ENCODE data around the gene SPATA3.

The SPATA3 gene

DNA sequence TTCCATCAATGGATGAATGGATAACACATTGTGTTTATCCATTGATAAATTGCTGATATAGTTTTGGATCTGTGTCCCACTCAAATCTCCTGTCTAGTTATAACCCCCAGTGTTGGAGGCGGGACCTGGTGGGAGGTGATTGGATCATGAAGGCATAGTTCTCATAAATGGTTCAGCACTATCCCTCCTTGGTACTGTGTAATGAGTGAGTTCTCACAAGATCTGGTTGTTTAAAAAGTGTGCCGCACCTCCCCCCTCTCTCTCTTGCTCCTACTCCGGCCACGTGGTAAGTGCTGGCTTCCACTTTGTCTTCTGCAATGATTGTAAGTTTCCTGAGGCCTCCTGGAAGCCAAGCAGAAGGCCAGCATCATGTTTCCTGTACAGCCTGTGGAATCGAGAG lies 23.9 kb upstream of the SPATA3 start:
- no peaks in the 10 kb centered on the region for H3K36me3 ChIP-seq (ENCODE audit: control insufficient read depth in 1 of 2, insufficient read depth in 2 of 2, low read length in 2 of 2)
- H3K27me3 ChIP-seq (ENCODE audit: low read depth, low read length): no peaks in the 10 kb centered on the region
- H3K4me3 ChIP-seq (ENCODE audit: low read depth in 1 of 2, low read length in 2 of 2): no peak overlapping the region
- no peaks in the 10 kb centered on the region for H3K9me3 ChIP-seq (ENCODE audit: control insufficient read depth in 1 of 2, low read length in 2 of 2)
- H3K4me1 ChIP-seq (ENCODE audit: control insufficient read depth in 1 of 2, insufficient read depth in 2 of 2, low read length in 2 of 2): peaks cover 0 to 3% of the 10 kb centered on the region in 2 donors
- no peak overlapping the region for H3K27ac ChIP-seq (ENCODE audit: low read length)

DNA sequence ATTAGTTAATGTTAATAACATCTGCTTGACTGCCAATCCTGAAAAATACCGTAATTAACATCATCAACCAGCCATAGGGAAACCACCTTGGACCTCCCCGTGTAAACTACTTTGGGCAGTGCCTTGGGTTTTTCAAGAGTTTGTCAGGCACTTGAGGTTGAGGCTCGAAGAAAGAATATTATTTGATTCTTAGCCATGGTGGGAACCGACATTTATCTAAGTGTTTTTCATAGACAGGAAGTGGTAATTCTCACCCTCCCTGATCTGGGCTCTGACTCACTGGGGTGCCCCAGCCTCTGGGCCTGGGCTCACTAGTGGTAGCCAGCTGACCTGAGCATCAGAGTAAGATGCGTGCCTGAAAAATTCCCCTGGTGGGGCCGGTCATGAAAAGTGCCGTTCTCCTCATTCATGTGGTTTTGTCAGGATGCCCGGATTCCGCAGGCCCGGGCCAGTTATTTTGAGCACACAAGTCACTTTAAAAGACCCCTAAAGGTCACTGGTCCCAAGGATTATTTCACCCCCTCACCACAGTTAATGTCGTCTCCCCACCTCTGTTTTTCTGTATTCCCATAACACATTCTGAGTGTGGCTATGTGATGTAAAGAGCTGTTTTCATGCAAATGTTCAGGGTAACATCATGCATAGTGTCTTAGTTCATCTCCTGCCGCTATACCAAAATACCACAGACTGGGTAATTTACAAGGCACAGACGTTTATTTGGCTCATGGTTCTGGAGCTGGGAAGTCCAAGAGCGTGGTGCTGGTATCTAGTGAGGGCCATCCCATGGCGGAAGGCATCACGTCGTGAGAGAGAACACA lies 21.6 kb upstream of the SPATA3 start:
- Histone ChIP-seq H3K36me3 (ENCODE audit: control insufficient read depth in 1 of 2, insufficient read depth in 2 of 2, low read length in 2 of 2) (no peaks in the 10 kb centered on the region), H3K27ac (ENCODE audit: low read length) (no peak overlapping the region), H3K4me1 (ENCODE audit: control insufficient read depth in 1 of 2, insufficient read depth in 2 of 2, low read length in 2 of 2) (no peaks in the 10 kb centered on the region), H3K9me3 (ENCODE audit: control insufficient read depth in 1 of 2, low read length in 2 of 2) (no peaks in the 10 kb centered on the region), H3K4me3 (ENCODE audit: low read depth in 1 of 2, low read length in 2 of 2) (no peak overlapping the region), H3K27me3 (ENCODE audit: low read depth, low read length) (no peaks in the 10 kb centered on the region)

DNA sequence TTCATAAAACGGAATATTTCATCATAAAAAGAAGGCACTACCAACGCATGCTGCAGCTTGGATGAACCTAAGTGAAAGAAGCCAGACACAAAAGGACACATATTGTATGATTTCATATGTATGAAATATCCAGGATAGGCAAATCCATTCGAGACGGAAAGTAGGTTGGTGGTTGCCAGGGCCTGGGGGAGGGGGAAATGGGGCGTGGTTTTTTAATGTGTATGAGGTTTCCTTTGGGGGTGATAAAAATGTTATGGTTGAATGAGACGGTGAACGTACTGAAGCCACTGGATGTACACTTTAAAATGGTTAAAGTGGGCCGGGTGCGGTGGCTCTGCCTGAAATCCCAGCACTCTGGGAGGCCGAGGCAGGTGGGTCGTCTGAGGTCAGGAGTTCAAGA lies 20.0 kb upstream of the SPATA3 start:
- Histone ChIP-seq H3K27me3 (ENCODE audit: low read depth, low read length) (no peaks in the 10 kb centered on the region), H3K4me1 (ENCODE audit: control insufficient read depth in 1 of 2, insufficient read depth in 2 of 2, low read length in 2 of 2) (no peaks in the 10 kb centered on the region), H3K36me3 (ENCODE audit: control insufficient read depth in 1 of 2, insufficient read depth in 2 of 2, low read length in 2 of 2) (no peaks in the 10 kb centered on the region), H3K4me3 (ENCODE audit: low read depth in 1 of 2, low read length in 2 of 2) (no peak overlapping the region), H3K27ac (ENCODE audit: low read length) (no peak overlapping the region), H3K9me3 (ENCODE audit: control insufficient read depth in 1 of 2, low read length in 2 of 2) (no peaks in the 10 kb centered on the region)

DNA sequence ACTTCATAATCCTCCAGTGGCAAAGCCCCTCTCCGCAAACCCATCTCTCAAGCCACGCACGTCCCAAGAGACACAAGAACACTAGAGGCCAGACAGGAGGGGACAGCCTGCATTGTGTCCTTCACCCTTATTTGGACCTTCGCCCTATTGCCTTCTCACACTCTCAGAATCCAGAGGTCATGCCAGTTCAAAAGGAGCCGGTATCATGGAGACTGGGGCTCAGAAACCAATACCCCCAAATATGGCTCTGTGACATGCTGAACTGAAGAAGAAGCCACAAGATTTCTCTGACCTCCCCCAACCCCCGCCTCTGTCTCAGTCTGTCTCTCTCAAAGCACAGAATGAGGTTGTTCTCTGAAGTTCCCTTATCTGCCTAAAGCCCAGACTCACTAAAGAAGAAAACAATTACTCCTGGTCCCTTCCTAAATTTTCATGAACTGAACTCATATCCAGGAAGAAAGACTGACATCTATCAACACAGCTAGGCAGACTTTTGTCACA lies 19.2 kb upstream of the SPATA3 start:
- no peak overlapping the region for H3K4me3 ChIP-seq (ENCODE audit: low read depth in 1 of 2, low read length in 2 of 2)
- no peaks in the 10 kb centered on the region for H3K36me3 ChIP-seq (ENCODE audit: control insufficient read depth in 1 of 2, insufficient read depth in 2 of 2, low read length in 2 of 2)
- H3K4me1 ChIP-seq (ENCODE audit: control insufficient read depth in 1 of 2, insufficient read depth in 2 of 2, low read length in 2 of 2): no peaks in the 10 kb centered on the region
- no peaks in the 10 kb centered on the region for H3K9me3 ChIP-seq (ENCODE audit: control insufficient read depth in 1 of 2, low read length in 2 of 2)
- H3K27ac ChIP-seq (ENCODE audit: low read length): no peak overlapping the region
- H3K27me3 ChIP-seq (ENCODE audit: low read depth, low read length): no peaks in the 10 kb centered on the region

DNA sequence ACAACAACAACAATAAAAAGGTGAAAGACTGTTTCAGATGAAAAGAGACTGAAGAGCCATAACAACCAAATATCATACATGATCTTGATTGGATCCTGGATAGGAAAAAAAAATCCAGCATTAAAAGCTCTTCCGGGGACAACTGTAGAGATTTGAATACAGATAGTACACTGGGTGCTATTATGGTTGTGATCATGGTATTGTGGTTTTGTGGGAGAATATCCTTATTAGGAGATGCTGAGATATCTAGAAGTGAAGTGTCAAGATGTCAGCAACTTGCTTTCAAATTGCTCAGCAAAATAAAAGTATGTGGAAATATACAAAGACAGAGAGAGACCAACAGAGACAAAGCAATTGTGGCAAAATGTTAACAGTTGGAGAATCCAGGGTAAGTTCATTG lies 15.5 kb upstream of the SPATA3 start:
- no peak overlapping the region for H3K27ac ChIP-seq (ENCODE audit: low read length)
- no peaks in the 10 kb centered on the region for H3K4me1 ChIP-seq (ENCODE audit: control insufficient read depth in 1 of 2, insufficient read depth in 2 of 2, low read length in 2 of 2)
- no peaks in the 10 kb centered on the region for H3K9me3 ChIP-seq (ENCODE audit: control insufficient read depth in 1 of 2, low read length in 2 of 2)
- H3K4me3 ChIP-seq (ENCODE audit: low read depth in 1 of 2, low read length in 2 of 2): no peak overlapping the region
- no peaks in the 10 kb centered on the region for H3K36me3 ChIP-seq (ENCODE audit: control insufficient read depth in 1 of 2, insufficient read depth in 2 of 2, low read length in 2 of 2)
- H3K27me3 ChIP-seq (ENCODE audit: low read depth, low read length): no peaks in the 10 kb centered on the region

DNA sequence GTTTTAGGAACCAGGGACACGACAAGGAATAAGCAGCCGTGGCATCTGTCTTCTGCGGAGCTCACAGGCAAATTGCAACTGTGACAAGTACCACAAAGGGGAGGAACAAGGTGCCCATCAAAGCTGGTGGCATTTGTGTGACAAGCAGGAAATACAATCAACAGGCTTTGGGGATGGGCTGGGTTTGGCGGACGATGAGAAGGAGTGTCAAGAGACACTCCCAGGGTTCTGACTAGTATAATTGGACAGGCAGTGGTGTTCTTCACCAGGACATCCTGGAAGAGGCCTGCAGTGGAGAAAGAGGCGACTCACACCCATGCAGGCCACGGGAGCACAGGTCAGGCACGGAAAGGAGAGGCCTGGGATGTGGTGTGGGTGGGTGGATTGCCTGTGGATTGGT lies 14.2 kb upstream of the SPATA3 start:
- H3K27me3 ChIP-seq (ENCODE audit: low read depth, low read length): no peaks in the 10 kb centered on the region
- H3K9me3 ChIP-seq (ENCODE audit: control insufficient read depth in 1 of 2, low read length in 2 of 2): no peaks in the 10 kb centered on the region
- no peak overlapping the region for H3K27ac ChIP-seq (ENCODE audit: low read length)
- H3K4me1 ChIP-seq (ENCODE audit: control insufficient read depth in 1 of 2, insufficient read depth in 2 of 2, low read length in 2 of 2): peaks cover 0 to under 1% of the 10 kb centered on the region in 2 donors
- H3K4me3 ChIP-seq (ENCODE audit: low read depth in 1 of 2, low read length in 2 of 2): no peak overlapping the region
- no peaks in the 10 kb centered on the region for H3K36me3 ChIP-seq (ENCODE audit: control insufficient read depth in 1 of 2, insufficient read depth in 2 of 2, low read length in 2 of 2)

DNA sequence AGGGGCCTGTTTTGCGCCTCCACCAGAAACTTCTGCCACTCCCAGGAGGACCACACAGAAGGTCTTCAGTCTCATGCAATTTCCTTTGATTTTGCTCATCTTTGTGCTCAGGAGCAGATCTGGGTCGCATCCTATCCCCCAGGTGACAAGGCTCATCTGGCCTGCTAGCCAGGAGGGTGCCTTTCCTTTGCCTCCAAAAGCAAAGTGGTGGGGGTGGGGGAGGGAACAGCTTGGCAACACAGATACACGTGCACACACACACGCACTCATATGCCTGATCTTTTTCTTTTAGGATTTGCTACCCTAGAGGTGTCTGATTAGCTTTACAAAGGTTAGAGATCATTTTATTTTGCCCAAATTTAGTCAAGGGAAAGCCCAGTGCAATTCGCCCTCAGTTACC lies 13.8 kb upstream of the SPATA3 start:
- Histone ChIP-seq H3K4me1 (ENCODE audit: control insufficient read depth in 1 of 2, insufficient read depth in 2 of 2, low read length in 2 of 2) (peaks cover 0 to 4% of the 10 kb centered on the region in 2 donors), H3K36me3 (ENCODE audit: control insufficient read depth in 1 of 2, insufficient read depth in 2 of 2, low read length in 2 of 2) (no peaks in the 10 kb centered on the region), H3K4me3 (ENCODE audit: low read depth in 1 of 2, low read length in 2 of 2) (no peak overlapping the region), H3K27me3 (ENCODE audit: low read depth, low read length) (no peaks in the 10 kb centered on the region), H3K9me3 (ENCODE audit: control insufficient read depth in 1 of 2, low read length in 2 of 2) (no peaks in the 10 kb centered on the region), H3K27ac (ENCODE audit: low read length) (no peak overlapping the region)

DNA sequence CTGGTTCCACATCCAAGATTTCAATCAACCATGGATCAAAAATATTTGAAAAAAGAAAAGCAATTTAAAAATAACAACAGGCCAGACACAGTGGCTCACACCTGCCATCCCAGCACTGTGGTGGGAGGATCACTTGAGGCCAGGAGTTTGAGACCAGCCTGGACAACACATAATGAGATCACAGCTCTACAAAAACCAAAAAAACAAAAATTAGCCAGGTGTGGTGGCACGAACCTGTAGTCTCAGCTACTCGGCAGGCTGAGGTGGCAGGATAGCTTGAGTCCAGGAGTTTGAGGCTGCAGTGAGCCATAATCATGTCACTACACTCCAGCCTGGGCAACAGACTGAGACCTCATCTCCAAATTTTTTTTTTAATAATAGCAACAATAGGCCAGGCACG lies 13.4 kb upstream of the SPATA3 start:
- peaks cover 0 to 4% of the 10 kb centered on the region in 2 donors for H3K4me1 ChIP-seq (ENCODE audit: control insufficient read depth in 1 of 2, insufficient read depth in 2 of 2, low read length in 2 of 2)
- no peak overlapping the region for H3K4me3 ChIP-seq (ENCODE audit: low read depth in 1 of 2, low read length in 2 of 2)
- H3K27me3 ChIP-seq (ENCODE audit: low read depth, low read length): no peaks in the 10 kb centered on the region
- no peaks in the 10 kb centered on the region for H3K9me3 ChIP-seq (ENCODE audit: control insufficient read depth in 1 of 2, low read length in 2 of 2)
- H3K27ac ChIP-seq (ENCODE audit: low read length): no peak overlapping the region
- no peaks in the 10 kb centered on the region for H3K36me3 ChIP-seq (ENCODE audit: control insufficient read depth in 1 of 2, insufficient read depth in 2 of 2, low read length in 2 of 2)

DNA sequence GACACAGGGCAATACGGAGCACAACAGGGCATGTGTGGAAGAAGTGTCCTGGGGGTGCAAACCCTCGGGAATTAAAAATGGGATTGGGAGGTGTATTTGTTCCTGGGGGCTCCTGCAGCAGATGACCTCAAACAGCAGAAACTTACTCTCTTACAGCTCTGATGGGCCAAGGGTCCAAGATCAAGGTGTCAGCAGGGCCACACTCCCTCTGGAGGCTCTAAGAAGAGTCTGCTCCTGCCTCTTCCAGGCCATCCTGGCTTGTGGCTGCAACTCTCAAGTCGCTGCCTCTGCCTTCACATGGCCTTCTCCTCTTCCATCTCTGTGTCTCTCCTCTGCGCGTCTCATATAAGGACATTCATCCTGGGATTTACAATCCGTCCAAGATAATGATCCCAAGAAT lies 12.4 kb upstream of the SPATA3 start:
- Histone ChIP-seq H3K4me3 (ENCODE audit: low read depth in 1 of 2, low read length in 2 of 2) (no peak overlapping the region), H3K4me1 (ENCODE audit: control insufficient read depth in 1 of 2, insufficient read depth in 2 of 2, low read length in 2 of 2) (peaks cover 0 to 4% of the 10 kb centered on the region in 2 donors), H3K36me3 (ENCODE audit: control insufficient read depth in 1 of 2, insufficient read depth in 2 of 2, low read length in 2 of 2) (no peaks in the 10 kb centered on the region), H3K9me3 (ENCODE audit: control insufficient read depth in 1 of 2, low read length in 2 of 2) (no peaks in the 10 kb centered on the region), H3K27me3 (ENCODE audit: low read depth, low read length) (no peaks in the 10 kb centered on the region), H3K27ac (ENCODE audit: low read length) (no peak overlapping the region)

DNA sequence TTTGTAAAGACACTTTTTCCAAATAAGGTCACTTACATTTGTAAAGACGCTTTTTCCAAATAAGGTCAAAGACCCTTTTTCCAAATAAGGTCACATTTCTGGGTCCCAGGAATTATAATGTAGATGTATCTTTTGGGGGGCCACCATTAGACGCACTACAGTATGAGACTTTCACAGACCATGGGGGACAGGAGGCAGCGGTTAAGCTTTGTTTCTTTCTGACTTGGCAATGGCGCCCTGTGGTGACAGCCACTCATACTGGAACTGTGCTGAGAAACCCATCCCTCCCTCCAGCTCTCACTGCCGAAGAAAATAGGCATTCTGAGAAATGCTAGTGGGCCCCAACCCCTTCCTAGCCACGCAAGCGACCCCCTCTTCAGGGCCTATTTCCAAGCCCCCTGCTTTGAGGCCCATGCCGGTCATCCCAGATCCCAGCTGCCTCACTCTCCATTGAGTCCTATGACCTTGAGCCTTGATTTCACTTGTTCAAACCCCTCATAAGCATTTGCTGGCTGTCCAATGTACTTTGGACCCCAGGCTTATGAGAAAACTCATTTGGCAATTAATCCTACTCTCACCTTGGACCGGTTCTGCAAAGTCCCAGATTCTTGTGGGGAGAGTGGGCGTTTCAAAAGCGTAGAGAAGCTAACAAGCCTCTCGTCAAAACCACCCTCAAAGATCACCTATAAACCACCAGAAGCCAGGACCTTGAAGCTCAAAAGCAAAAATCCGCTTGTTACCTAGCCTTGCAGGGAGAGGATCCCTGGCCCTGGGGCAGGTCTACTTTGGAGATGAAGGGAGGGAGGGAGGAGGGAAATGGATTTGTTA lies 11.3 kb upstream of the SPATA3 start:
- peaks cover 0 to 4% of the 10 kb centered on the region in 2 donors for H3K4me1 ChIP-seq (ENCODE audit: control insufficient read depth in 1 of 2, insufficient read depth in 2 of 2, low read length in 2 of 2)
- H3K4me3 ChIP-seq (ENCODE audit: low read depth in 1 of 2, low read length in 2 of 2): no peak overlapping the region
- H3K27me3 ChIP-seq (ENCODE audit: low read depth, low read length): no peaks in the 10 kb centered on the region
- H3K27ac ChIP-seq (ENCODE audit: low read length): no peak overlapping the region
- H3K36me3 ChIP-seq (ENCODE audit: control insufficient read depth in 1 of 2, insufficient read depth in 2 of 2, low read length in 2 of 2): no peaks in the 10 kb centered on the region
- H3K9me3 ChIP-seq (ENCODE audit: control insufficient read depth in 1 of 2, low read length in 2 of 2): no peaks in the 10 kb centered on the region

DNA sequence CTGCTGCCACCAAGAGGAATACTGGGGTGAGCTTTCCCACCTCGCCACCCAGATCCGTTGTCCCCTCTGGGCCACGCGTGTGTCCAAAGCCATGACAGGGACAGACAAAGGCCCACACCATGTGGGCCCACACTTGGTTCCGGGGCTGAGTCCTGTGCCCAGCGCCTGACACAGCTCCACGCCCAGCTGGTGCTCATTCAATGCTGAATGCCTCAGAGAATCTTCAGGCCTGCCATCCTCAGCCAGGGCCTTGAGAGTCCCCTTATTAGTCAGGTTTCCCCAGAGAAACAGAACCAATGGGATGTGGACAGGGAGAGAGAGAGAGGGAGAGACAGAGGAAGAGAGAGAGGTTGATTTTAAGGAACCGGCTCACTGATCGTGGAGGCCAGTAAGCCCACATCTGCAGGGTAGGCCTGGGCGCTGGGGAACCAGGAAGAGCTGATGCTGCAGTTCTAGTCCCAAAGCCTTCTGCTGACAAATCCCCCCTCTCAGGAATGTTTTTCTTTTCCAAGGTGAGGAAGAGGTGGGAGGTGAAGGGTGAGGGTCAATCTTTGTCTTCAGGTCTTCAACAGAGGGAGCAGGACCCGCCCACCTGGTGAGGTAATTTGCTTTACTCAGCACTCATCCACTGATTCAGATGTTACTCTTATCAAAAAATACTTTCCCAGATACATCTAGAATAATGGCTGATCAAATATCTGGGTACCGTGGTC lies 10.2 kb upstream of the SPATA3 start:
- Histone ChIP-seq H3K4me1 (ENCODE audit: control insufficient read depth in 1 of 2, insufficient read depth in 2 of 2, low read length in 2 of 2) (peaks cover 0 to 4% of the 10 kb centered on the region in 2 donors), H3K27ac (ENCODE audit: low read length) (no peak overlapping the region), H3K36me3 (ENCODE audit: control insufficient read depth in 1 of 2, insufficient read depth in 2 of 2, low read length in 2 of 2) (no peaks in the 10 kb centered on the region), H3K27me3 (ENCODE audit: low read depth, low read length) (no peaks in the 10 kb centered on the region), H3K4me3 (ENCODE audit: low read depth in 1 of 2, low read length in 2 of 2) (no peak overlapping the region), H3K9me3 (ENCODE audit: control insufficient read depth in 1 of 2, low read length in 2 of 2) (no peaks in the 10 kb centered on the region)
